SKM-1 treated with dmso at 0.1 percent for 144 hours (cell line): Measurements from ENCODE around the gene FNDC3B.

ENCODE experiments used
- DNase-seq: peaks from one replicate; lab custom pipeline; 2025; ENCODE audit not compliant: unreplicated experiment; lab: John Stamatoyannopoulos, UW

The FNDC3B gene

GRCh38 chr3:172163320-172163719, 123.9 kb downstream of the FNDC3B start:
- no peak for DNase-seq

GRCh38 chr3:172164620-172165362, 125.4 kb downstream of the FNDC3B start:
- DNase-seq = no peak

GRCh38 chr3:172166261-172166660, 126.9 kb downstream of the FNDC3B start:
- DNase-seq = no peak

GRCh38 chr3:172166890-172167289, 127.5 kb downstream of the FNDC3B start:
- DNase-seq = no peak

GRCh38 chr3:172167892-172168648, 128.7 kb downstream of the FNDC3B start:
- no peak for DNase-seq

- no peak for DNase-seq
Measured at GRCh38 chr3:172170073-172170709, 130.8 kb downstream of the FNDC3B start.

GRCh38 chr3:172170841-172171240, 131.5 kb downstream of the FNDC3B start:
- DNase-seq = no peak

GRCh38 chr3:172171396-172172075, 132.2 kb downstream of the FNDC3B start:
- DNase-seq = no peak

GRCh38 chr3:172173316-172174254, 134.2 kb downstream of the FNDC3B start:
- DNase-seq = no peak

GRCh38 chr3:172174513-172175253, 135.3 kb downstream of the FNDC3B start:
- DNase-seq = no peak

GRCh38 chr3:172175254-172175599, 135.8 kb downstream of the FNDC3B start:
- DNase-seq = no peak

GRCh38 chr3:172176061-172176770, 136.8 kb downstream of the FNDC3B start:
- no peak for DNase-seq

GRCh38 chr3:172177046-172177445, 137.7 kb downstream of the FNDC3B start:
- DNase-seq = no peak

GRCh38 chr3:172177803-172178316, 138.5 kb downstream of the FNDC3B start:
- DNase-seq = no peak

- no peak for DNase-seq
Measured at GRCh38 chr3:172179680-172180399, 140.5 kb downstream of the FNDC3B start.

GRCh38 chr3:172180473-172180872, 141.1 kb downstream of the FNDC3B start:
- no peak for DNase-seq

- no peak for DNase-seq
Measured at GRCh38 chr3:172181932-172182586, 142.7 kb downstream of the FNDC3B start.

- DNase-seq = no peak
Measured at GRCh38 chr3:172182797-172183196, 143.4 kb downstream of the FNDC3B start.
